Measurements from ENCODE around the gene RPS6KL1.

The RPS6KL1 gene

GRCh38 chr14:74911704-74912103 lies 11.4 kb downstream of the RPS6KL1 start:
- DNase-seq: no peak

- DNase-seq: no peak
These were observed 11.8 kb downstream of the RPS6KL1 start for GRCh38 chr14:74911221-74911620.

- no peak for DNase-seq
These were observed 12.5 kb downstream of the RPS6KL1 start for GRCh38 chr14:74910556-74910955.

- DNase-seq: no peak
These were observed 13.1 kb downstream of the RPS6KL1 start for GRCh38 chr14:74909911-74910310.

- no peak for DNase-seq
These were observed 13.6 kb downstream of the RPS6KL1 start for GRCh38 chr14:74909501-74909900.

GRCh38 chr14:74908861-74909341 lies 14.2 kb downstream of the RPS6KL1 start:
- DNase-seq: no peak

- DNase-seq: no peak
These were observed 15.3 kb downstream of the RPS6KL1 start for GRCh38 chr14:74907744-74908143.

GRCh38 chr14:74906925-74907521 lies 16.0 kb downstream of the RPS6KL1 start:
- no peak for DNase-seq

- no peak for DNase-seq
These were observed 17.4 kb downstream of the RPS6KL1 start for GRCh38 chr14:74905595-74906142.

- no peak for DNase-seq
These were observed 18.2 kb downstream of the RPS6KL1 start for GRCh38 chr14:74904635-74905503.

GRCh38 chr14:74902941-74903705 lies 19.9 kb downstream of the RPS6KL1 start:
- DNase-seq: no peak

- no peak for DNase-seq
These were observed 24.4 kb downstream of the RPS6KL1 start for GRCh38 chr14:74898694-74899093.

GRCh38 chr14:74898083-74898482 lies 25.0 kb downstream of the RPS6KL1 start:
- no peak for DNase-seq

- DNase-seq: no peak
These were observed 25.4 kb downstream of the RPS6KL1 start for GRCh38 chr14:74897642-74898041.

- no peak for DNase-seq
These were observed 26.7 kb downstream of the RPS6KL1 start for GRCh38 chr14:74896400-74896799.

- DNase-seq: no peak
These were observed 29.4 kb downstream of the RPS6KL1 start for GRCh38 chr14:74893614-74894091.

- DNase-seq: no peak
These were observed 30.3 kb downstream of the RPS6KL1 start for GRCh38 chr14:74892745-74893144.

- DNase-seq: no peak
These were observed 31.2 kb downstream of the RPS6KL1 start for GRCh38 chr14:74891870-74892269.

- no peak for DNase-seq
These were observed 32.8 kb downstream of the RPS6KL1 start for GRCh38 chr14:74890262-74890661.

GRCh38 chr14:74888164-74889158 lies 34.6 kb downstream of the RPS6KL1 start:
- no peak for DNase-seq

- no peak for DNase-seq
These were observed 37.1 kb downstream of the RPS6KL1 start for GRCh38 chr14:74886001-74886400.
